GM18508 (cell line): ENCODE measurements around the gene ATF7.
A peak's percentile ranks its signal among the peaks of the same experiment; 100 is the strongest.
"Not testable (repeated sequence)": the region's sequence is repeated elsewhere in the genome, so short reads cannot be mapped to it uniquely, and the experiment has no call there.

Experiments used
- ATAC-seq: cut with Tn5 transposase; IDR thresholded peaks from one replicate; pipeline ENCODE4 v1.9.1; 2021; ENCODE audit warnings: moderate number of reproducible peaks; ENCODE audit not compliant: insufficient read depth, unreplicated experiment

The ATF7 gene

GRCh38 chr12:53631721-53632120, 5.5 kb upstream of the ATF7 start:
- ATAC-seq = no peak

- no peak for ATAC-seq
Observed at GRCh38 chr12:53627919-53628318, 1.7 kb upstream of the ATF7 start.

- ATAC-seq = peak; percentile 9
Observed at GRCh38 chr12:53626702-53627169, 554 bp upstream of the ATF7 start.

GRCh38 chr12:53625373-53625945, 723 bp downstream of the ATF7 start:
- ATAC-seq = no peak

GRCh38 chr12:53624956-53625355, 1.2 kb downstream of the ATF7 start:
- no peak for ATAC-seq

- no peak for ATAC-seq
Observed at GRCh38 chr12:53624458-53624857, 1.7 kb downstream of the ATF7 start.

GRCh38 chr12:53623548-53624385, 2.4 kb downstream of the ATF7 start:
- no peak for ATAC-seq

- no peak for ATAC-seq
Observed at GRCh38 chr12:53622724-53623123, 3.5 kb downstream of the ATF7 start.

- ATAC-seq = no peak
Observed at GRCh38 chr12:53618275-53618674, 7.9 kb downstream of the ATF7 start.

- ATAC-seq = no peak
Observed at GRCh38 chr12:53617700-53618099, 8.5 kb downstream of the ATF7 start.

GRCh38 chr12:53616950-53617349, 9.2 kb downstream of the ATF7 start:
- no peak for ATAC-seq

- no peak for ATAC-seq
Observed at GRCh38 chr12:53613821-53614220, 12.4 kb downstream of the ATF7 start.

- ATAC-seq = no peak
Observed at GRCh38 chr12:53612978-53613377, 13.2 kb downstream of the ATF7 start.

- no peak for ATAC-seq
Observed at GRCh38 chr12:53611304-53611703, 14.9 kb downstream of the ATF7 start.

GRCh38 chr12:53606688-53607087, 19.5 kb downstream of the ATF7 start:
- ATAC-seq = not testable (repeated sequence)

GRCh38 chr12:53604581-53604980, 21.6 kb downstream of the ATF7 start:
- ATAC-seq = no peak

- no peak for ATAC-seq
Observed at GRCh38 chr12:53603804-53604203, 22.4 kb downstream of the ATF7 start.

- no peak for ATAC-seq
Observed at GRCh38 chr12:53603196-53603595, 23.0 kb downstream of the ATF7 start.

- ATAC-seq = no peak
Observed at GRCh38 chr12:53602176-53602864, 23.9 kb downstream of the ATF7 start.

GRCh38 chr12:53601296-53601847, 24.8 kb downstream of the ATF7 start:
- no peak for ATAC-seq
